ENCODE results near the gene RIMS4. TPM values are rescaled to one million over a fixed set of nuclear protein-coding genes. Genes with fewer than 3 reads are reported as not detected.
A peak's percentile ranks its signal among the peaks of the same experiment; 100 is the strongest.

Gene RIMS4
- total RNA-seq, 1 experiment from 2014 or later = 2.7 TPM

DNA sequence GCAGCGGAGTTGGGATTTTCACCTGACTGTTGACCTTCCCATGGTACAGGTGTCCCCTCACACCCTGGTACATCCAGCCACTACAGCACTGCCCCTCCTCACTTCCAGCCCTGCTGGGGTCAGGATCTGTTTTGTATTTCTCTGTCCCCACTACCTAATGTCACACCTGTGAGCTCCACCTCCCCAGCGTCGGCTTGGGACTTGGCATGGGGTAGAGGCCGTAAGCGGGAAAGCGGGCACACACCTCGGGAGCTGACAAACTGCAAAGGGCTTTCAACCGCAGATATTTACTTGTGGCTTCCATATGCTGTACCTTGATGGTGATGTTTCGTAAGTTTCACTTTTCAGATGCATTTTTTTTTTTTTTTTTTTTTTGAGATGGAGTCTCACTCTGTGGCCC, 100.5 kb downstream of the RIMS4 start:
- Histone ChIP-seq H3K4me3 (ENCODE audit: insufficient read depth, low read depth, low read length) (no peak overlapping the region), H3K27me3 (ENCODE audit: control insufficient read depth, insufficient read depth, low read length) (no peaks in the 10 kb centered on the region), H3K36me3 (replicated peaks; ENCODE audit: control insufficient read depth, insufficient read depth, low read length) (no peaks in the 10 kb centered on the region)
- peak; percentile 23 for DNase-seq

DNA sequence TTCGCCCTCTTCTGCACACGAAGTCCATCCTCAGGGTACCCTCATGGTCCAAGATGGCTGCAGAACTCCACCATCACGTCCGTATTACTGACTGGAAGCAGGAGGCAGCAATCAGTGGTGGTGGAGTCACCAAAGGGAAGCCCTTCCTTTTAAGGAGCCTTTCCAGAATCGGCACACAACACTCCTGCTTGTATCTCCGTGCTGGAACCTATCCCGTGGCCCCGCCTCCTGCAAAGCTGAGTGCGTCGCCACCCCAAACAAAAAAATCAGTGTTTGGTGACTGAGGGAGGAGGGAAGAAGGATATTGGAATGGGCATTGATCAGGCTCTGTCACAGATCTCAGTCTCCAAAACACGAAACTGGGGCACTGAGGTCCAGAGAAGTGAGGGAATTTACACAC, 101.0 kb downstream of the RIMS4 start:
- no peaks in the 10 kb centered on the region for H3K27me3 ChIP-seq (ENCODE audit: control insufficient read depth, insufficient read depth, low read length)
- no peak overlapping the region for H3K4me3 ChIP-seq (ENCODE audit: insufficient read depth, low read depth, low read length)

DNA sequence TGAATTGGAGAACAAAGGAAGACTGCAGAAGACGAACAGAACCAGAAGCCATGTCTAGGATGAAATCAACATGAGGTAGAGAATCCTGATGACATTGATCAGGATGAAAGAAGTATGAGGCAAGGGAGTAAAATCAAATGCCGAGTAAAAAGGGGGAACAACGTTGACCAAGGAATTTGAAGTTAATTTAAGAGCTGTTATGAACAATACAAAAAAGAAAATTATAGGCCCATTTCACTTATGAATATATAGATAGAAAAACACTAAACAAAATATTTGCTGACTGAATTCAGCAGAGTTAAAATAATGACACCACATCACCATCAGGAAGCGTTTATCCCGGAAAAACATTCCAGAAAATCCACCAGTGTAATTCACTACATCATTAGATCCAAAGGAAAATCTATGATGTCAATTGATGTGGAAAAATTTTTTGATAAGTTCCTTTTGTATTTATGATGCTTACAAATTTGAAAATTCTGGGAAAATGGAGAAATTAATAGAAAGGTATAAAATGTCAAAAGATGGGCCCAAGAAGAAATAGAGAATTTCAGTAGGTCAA, 103.2 kb downstream of the RIMS4 start:
- Histone ChIP-seq H3K27me3 (ENCODE audit: control insufficient read depth, insufficient read depth, low read length) (no peaks in the 10 kb centered on the region), H3K4me3 (ENCODE audit: insufficient read depth, low read depth, low read length) (no peak overlapping the region), H3K36me3 (replicated peaks; ENCODE audit: control insufficient read depth, insufficient read depth, low read length) (no peaks in the 10 kb centered on the region)
- DNase-seq = no peak

More for the DNA sequence above, 101.0 kb downstream of the RIMS4 start:
- peak; percentile 22 for DNase-seq
- no peaks in the 10 kb centered on the region for H3K36me3 ChIP-seq (replicated peaks; ENCODE audit: control insufficient read depth, insufficient read depth, low read length)

DNA sequence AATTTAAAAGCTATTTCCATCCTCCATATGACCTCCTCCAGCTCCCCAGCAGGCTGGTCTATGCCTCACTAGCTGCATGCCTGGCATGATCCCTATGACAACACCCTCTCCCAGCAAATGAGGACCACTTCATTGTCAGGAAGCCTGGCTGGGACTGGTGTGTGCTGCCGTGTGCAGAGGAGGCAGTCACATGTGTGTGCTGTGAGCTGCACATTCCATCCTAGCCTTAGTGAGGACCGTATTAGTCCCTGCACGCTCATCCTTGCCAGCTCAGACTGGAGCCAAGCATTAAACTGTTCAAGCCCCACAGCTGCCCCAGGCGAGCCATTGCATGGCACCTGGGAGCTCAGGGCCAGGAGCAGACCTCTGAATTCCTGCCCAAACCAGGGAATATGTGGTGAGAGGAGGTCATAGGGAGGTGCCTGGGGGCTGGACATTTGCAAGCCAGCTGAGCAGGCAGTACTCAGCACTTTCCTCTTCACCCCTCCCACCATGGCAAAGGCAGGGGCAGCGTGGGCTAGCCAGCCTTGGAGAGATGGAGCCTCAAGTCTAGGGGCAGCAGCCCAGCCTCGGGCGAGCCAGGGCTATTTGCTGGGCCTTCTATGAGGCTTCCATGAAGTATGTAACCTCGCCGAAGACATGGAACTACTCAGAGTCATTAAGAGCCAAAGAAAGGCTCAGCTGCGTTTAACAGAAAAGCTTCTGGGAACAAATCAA, 103.9 kb downstream of the RIMS4 start:
- no peaks in the 10 kb centered on the region for H3K27me3 ChIP-seq (ENCODE audit: control insufficient read depth, insufficient read depth, low read length)
- no peaks in the 10 kb centered on the region for H3K36me3 ChIP-seq (replicated peaks; ENCODE audit: control insufficient read depth, insufficient read depth, low read length)
- peak; percentile 19 for DNase-seq
- H3K4me3 ChIP-seq (ENCODE audit: insufficient read depth, low read depth, low read length) = no peak overlapping the region

DNA sequence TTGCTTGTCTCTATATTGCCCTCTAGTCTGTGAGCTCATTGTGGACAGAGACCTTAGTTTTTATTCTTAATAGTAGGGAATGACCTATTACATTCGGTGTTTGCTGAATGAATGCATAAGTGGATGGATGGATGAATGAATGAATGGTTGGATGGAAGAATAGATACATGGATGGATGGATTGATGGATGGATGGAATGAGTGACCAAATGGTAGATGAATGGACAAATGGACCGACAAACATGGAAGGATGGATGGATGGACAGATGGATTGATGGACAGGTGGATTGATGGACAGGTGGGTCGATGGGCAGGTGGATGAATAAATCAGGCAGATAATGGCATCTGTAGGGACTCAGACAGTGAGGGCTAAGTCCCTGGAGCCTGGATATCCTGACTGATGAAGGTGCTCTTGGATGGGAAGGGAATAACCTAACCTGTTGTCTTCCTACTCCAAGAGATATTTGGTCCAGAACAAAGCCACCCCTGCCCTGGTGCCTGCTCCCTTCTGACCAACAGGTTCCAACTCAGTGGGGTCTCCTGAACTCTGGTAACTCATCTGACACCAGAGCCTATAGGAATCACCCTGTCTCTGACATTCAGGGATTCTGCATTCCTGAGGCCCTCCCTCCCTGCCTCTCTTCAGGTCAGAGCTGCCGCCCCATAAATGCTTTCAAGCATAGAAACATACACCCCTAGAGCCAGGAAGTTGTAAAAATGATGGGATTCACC, 104.8 kb downstream of the RIMS4 start:
- Histone ChIP-seq H3K4me3 (ENCODE audit: insufficient read depth, low read depth, low read length) (no peak overlapping the region), H3K27me3 (ENCODE audit: control insufficient read depth, insufficient read depth, low read length) (no peaks in the 10 kb centered on the region), H3K36me3 (replicated peaks; ENCODE audit: control insufficient read depth, insufficient read depth, low read length) (no peaks in the 10 kb centered on the region)
- DNase-seq = no peak

DNA sequence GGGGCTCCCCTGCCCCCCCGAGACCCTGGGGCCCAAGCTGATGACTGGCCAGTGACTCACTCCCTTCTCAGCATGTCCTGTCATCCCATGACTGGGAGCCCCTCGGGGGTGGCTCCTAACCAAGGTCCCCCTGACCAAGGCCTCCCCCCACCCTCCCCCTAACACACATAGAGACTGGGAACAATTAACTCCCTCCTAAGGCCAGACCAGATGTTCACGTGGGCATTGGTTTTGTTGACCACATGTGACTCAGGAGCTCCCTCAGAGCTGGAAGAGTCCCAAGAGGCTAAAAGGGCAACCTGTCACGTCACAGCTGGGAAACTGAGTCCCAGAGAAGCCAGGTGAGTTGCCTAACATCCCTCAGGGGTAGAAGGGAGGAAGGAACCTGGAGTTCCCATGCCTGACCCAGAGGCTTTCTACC, 105.8 kb downstream of the RIMS4 start:
- H3K36me3 ChIP-seq (replicated peaks; ENCODE audit: control insufficient read depth, insufficient read depth, low read length) = no peaks in the 10 kb centered on the region
- H3K4me3 ChIP-seq (ENCODE audit: insufficient read depth, low read depth, low read length) = no peak overlapping the region
- no peaks in the 10 kb centered on the region for H3K27me3 ChIP-seq (ENCODE audit: control insufficient read depth, insufficient read depth, low read length)
- peak; percentile 13 for DNase-seq

DNA sequence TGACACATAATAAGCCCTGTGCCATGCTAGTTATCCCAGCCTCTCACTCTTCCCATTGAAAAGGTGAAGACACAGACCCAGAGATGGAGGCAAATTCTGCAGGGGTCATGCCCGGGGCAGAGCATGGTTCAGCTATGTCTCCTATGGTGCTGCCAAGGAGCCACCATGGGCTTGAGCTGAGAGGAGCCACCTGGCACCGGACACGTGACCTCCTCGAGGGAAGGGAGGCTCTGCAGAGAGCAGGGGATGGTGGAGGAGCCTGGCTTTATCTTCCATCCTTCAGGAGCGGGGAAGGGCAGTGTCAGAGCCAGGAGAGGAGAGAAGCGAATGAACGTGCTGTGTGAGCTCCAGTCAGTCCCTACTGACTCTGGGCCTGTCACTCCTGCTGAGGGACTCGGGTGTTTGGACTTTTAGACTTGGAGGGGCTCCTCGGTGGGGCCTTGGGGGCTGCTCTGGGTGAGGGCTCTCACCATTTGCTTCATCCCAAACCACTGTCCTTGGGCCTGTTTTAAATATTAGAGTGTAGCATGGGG, 106.3 kb downstream of the RIMS4 start:
- Histone ChIP-seq H3K4me3 (ENCODE audit: insufficient read depth, low read depth, low read length) (no peak overlapping the region), H3K36me3 (replicated peaks; ENCODE audit: control insufficient read depth, insufficient read depth, low read length) (no peaks in the 10 kb centered on the region), H3K27me3 (ENCODE audit: control insufficient read depth, insufficient read depth, low read length) (no peaks in the 10 kb centered on the region)
- DNase-seq = peak; percentile 28

DNA sequence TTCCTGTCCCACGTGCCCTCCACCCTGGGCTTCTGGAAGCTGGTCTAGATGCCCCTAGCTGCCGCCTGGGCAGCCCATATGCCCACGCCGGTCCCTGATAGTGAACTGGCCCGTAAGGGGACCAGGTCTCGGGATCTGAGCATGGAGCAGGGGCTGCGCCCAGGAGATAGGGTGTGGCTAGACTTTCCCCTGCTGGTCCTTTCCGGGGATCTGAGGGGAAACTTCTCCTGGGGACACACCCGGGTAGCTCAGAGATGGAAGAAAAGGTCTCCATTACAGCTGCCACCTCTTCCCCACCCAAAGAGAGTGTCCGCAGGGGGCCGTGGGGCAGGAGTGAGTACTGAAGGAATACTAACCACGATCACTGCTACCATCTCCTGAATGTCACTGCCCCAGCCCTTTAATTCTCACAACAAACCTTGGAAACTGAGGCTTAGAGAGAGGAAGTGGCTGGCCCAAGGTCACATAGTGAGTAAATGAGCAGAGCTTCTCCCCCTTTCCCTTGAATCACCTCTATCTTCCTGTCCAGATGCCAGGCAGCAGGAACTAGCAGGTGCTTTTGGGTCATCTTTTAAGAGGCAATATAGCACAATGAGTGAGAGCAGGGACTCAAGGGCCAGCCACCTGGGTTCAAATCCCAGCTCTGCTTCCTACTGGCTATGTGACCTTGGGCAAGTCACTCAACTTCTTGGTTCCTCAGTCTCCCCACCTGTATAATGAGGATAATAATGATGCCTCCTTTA, 107.0 kb downstream of the RIMS4 start:
- no peak overlapping the region for H3K4me3 ChIP-seq (ENCODE audit: insufficient read depth, low read depth, low read length)
- H3K27me3 ChIP-seq (ENCODE audit: control insufficient read depth, insufficient read depth, low read length) = no peaks in the 10 kb centered on the region
- DNase-seq = peak; percentile 35
- H3K36me3 ChIP-seq (replicated peaks; ENCODE audit: control insufficient read depth, insufficient read depth, low read length) = no peaks in the 10 kb centered on the region

DNA sequence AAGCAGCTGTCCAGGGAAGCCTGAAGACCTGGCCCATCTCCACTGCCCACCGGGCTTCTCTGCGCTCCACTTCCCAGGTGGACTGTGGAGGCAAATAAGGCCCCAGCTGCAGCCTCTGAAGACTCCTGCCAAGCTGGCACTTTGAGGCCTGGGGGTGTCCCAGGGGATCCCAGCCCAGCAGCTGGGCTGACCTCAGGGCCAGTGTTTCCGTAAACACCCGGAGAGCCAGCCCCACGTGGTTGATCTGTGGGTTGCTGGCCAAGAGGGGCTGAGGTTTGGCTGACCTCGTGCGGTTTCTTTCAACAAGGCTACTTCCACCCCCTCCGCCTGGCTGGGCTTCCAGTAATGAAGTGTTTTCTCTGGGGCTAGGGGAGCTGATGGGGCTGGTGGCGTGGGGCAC, 107.6 kb downstream of the RIMS4 start:
- H3K4me3 ChIP-seq (ENCODE audit: insufficient read depth, low read depth, low read length) = no peak overlapping the region
- no peaks in the 10 kb centered on the region for H3K36me3 ChIP-seq (replicated peaks; ENCODE audit: control insufficient read depth, insufficient read depth, low read length)
- no peaks in the 10 kb centered on the region for H3K27me3 ChIP-seq (ENCODE audit: control insufficient read depth, insufficient read depth, low read length)
- no peak for DNase-seq

DNA sequence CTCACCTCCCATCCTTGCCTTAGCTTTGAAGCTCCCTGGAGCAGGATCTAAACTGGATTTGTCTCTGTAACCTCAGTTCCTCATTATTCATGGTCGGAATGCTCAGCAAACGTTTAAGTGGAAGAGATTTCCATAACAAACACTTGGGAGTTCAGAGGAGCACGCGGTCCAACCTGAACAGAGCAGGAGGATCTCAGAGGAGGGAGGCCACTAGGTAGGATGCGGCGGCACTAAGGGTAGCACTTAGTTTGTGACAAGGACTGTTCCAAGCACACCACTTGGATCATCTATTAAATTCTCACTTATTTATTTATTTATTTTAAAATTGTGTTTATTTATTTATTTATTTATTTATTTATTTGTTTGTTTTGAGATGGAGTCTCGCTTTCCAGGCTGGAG, 108.5 kb downstream of the RIMS4 start:
- Histone ChIP-seq H3K36me3 (replicated peaks; ENCODE audit: control insufficient read depth, insufficient read depth, low read length) (no peaks in the 10 kb centered on the region), H3K27me3 (ENCODE audit: control insufficient read depth, insufficient read depth, low read length) (no peaks in the 10 kb centered on the region), H3K4me3 (ENCODE audit: insufficient read depth, low read depth, low read length) (no peak overlapping the region)
- DNase-seq = peak; percentile 48

Other genes with a start within 250 kb of the RIMS4 start
- 40.8 and 76.2 TPM in 2 replicates for gene PKIG, start 228.0 kb downstream of the RIMS4 start, total RNA-seq (2014; rRNA removed; shearing (Covaris generic))
- gene ADA, start 158.8 kb downstream of the RIMS4 start, total RNA-seq (2014; rRNA removed; shearing (Covaris generic)) = 14.9 and 18.9 TPM in 2 replicates
- not detected in 2 replicates for gene CCN5, start 95.2 kb downstream of the RIMS4 start, total RNA-seq (2014; rRNA removed; shearing (Covaris generic))
- 0.14 TPM in 1 of 2 replicates, not detected in the other for gene KCNK15, start 64.7 kb downstream of the RIMS4 start, total RNA-seq (2014; rRNA removed; shearing (Covaris generic))
- gene YWHAB, start 75.2 kb upstream of the RIMS4 start, total RNA-seq (2014; rRNA removed; shearing (Covaris generic)) = 64.8 and 69.2 TPM in 2 replicates
- 17.8 and 23.8 TPM in 2 replicates for gene PABPC1L, start 99.5 kb upstream of the RIMS4 start, total RNA-seq (2014; rRNA removed; shearing (Covaris generic))
- 45.3 and 49.4 TPM in 2 replicates for gene TOMM34, start 149.9 kb upstream of the RIMS4 start, total RNA-seq (2014; rRNA removed; shearing (Covaris generic))
- 15.6 and 23.2 TPM in 2 replicates for gene STK4, start 156.0 kb upstream of the RIMS4 start, total RNA-seq (2014; rRNA removed; shearing (Covaris generic))